Measurements from ENCODE around the gene CYP2D6.
"Not testable (repeated sequence)": the region's sequence is repeated elsewhere in the genome, so short reads cannot be mapped to it uniquely, and the experiment has no call there.

The CYP2D6 gene

GRCh38 chr22:42145175-42145574, 14.6 kb upstream of the CYP2D6 start:
- H3K9me3 ChIP-seq (ENCODE audit: control insufficient read depth, insufficient read depth, low read length) = no peaks in the 10 kb centered on the region
- DNase-seq (ENCODE audit: low read depth, low spot score) = no peak
- no CpG with 5 or more reads among the region's 6 CpGs for WGBS (ENCODE audit: insufficient coverage, insufficient read length)

GRCh38 chr22:42143859-42144822, 13.5 kb upstream of the CYP2D6 start:
- no CpG with 5 or more reads among the region's 20 CpGs for WGBS (ENCODE audit: insufficient coverage, insufficient read length)
- H3K9me3 ChIP-seq (ENCODE audit: control insufficient read depth, insufficient read depth, low read length); H3K27ac ChIP-seq (ENCODE audit: low read length); H3K27me3 ChIP-seq (ENCODE audit: control insufficient read depth, insufficient read depth, low read length); H3K4me1 ChIP-seq (ENCODE audit: control insufficient read depth, insufficient read depth, low read length); DNase-seq (ENCODE audit: low read depth, low spot score); H3K4me3 ChIP-seq (ENCODE audit: low read length): not testable (repeated sequence)
- peaks cover 11% of the 10 kb centered on the region; the same call in 1 of the 2 replicates for H3K36me3 ChIP-seq (ENCODE audit: control insufficient read depth, insufficient read depth, low read length)

More at GRCh38 chr22:42145175-42145574, 14.6 kb upstream of the CYP2D6 start:
- Histone ChIP-seq H3K27ac (ENCODE audit: low read length) (no peak overlapping the region), H3K4me1 (ENCODE audit: control insufficient read depth, insufficient read depth, low read length) (no peaks in the 10 kb centered on the region; the same call in 1 of the 2 replicates), H3K27me3 (ENCODE audit: control insufficient read depth, insufficient read depth, low read length) (no peaks in the 10 kb centered on the region), H3K4me3 (ENCODE audit: low read length) (no peak overlapping the region), H3K36me3 (ENCODE audit: control insufficient read depth, insufficient read depth, low read length) (peaks cover 12% of the 10 kb centered on the region; the same call in 1 of the 2 replicates)

GRCh38 chr22:42142771-42143461, 12.3 kb upstream of the CYP2D6 start:
- DNase-seq (ENCODE audit: low read depth, low spot score) = no peak
- 0 out of 2 replicates have a peak, but pooled peaks cover 9% of the 10 kb centered on the region for H3K36me3 ChIP-seq (ENCODE audit: control insufficient read depth, insufficient read depth, low read length)
- H3K4me1 ChIP-seq (ENCODE audit: control insufficient read depth, insufficient read depth, low read length) = no peaks in the 10 kb centered on the region; the same call in 1 of the 2 replicates
- no peak overlapping the region; the same call in 1 of the 2 replicates for H3K4me3 ChIP-seq (ENCODE audit: low read length)
- no peaks in the 10 kb centered on the region for H3K9me3 ChIP-seq (ENCODE audit: control insufficient read depth, insufficient read depth, low read length)
- no peak overlapping the region for H3K27ac ChIP-seq (ENCODE audit: low read length)
- no CpG with 5 or more reads among the region's 54 CpGs for WGBS (ENCODE audit: insufficient coverage, insufficient read length)
- H3K27me3 ChIP-seq (ENCODE audit: control insufficient read depth, insufficient read depth, low read length) = no peaks in the 10 kb centered on the region

- H3K4me1 ChIP-seq (ENCODE audit: control insufficient read depth, insufficient read depth, low read length); H3K27me3 ChIP-seq (ENCODE audit: control insufficient read depth, insufficient read depth, low read length); H3K36me3 ChIP-seq (ENCODE audit: control insufficient read depth, insufficient read depth, low read length); H3K27ac ChIP-seq (ENCODE audit: low read length); H3K9me3 ChIP-seq (ENCODE audit: control insufficient read depth, insufficient read depth, low read length); H3K4me3 ChIP-seq (ENCODE audit: low read length); DNase-seq (ENCODE audit: low read depth, low spot score): not testable (repeated sequence)
- WGBS (ENCODE audit: insufficient coverage, insufficient read length) = no CpG with 5 or more reads among the region's 24 CpGs
Observed at GRCh38 chr22:42141307-42142057, 10.9 kb upstream of the CYP2D6 start.

GRCh38 chr22:42140153-42140552, 9.5 kb upstream of the CYP2D6 start:
- not testable (repeated sequence) for DNase-seq (ENCODE audit: low read depth, low spot score); H3K4me3 ChIP-seq (ENCODE audit: low read length); H3K36me3 ChIP-seq (ENCODE audit: control insufficient read depth, insufficient read depth, low read length); H3K27ac ChIP-seq (ENCODE audit: low read length); H3K9me3 ChIP-seq (ENCODE audit: control insufficient read depth, insufficient read depth, low read length); H3K4me1 ChIP-seq (ENCODE audit: control insufficient read depth, insufficient read depth, low read length); H3K27me3 ChIP-seq (ENCODE audit: control insufficient read depth, insufficient read depth, low read length)
- WGBS (ENCODE audit: insufficient coverage, insufficient read length) = no CpG with 5 or more reads among the region's 17 CpGs

GRCh38 chr22:42139508-42139907, 8.9 kb upstream of the CYP2D6 start:
- H3K9me3 ChIP-seq (ENCODE audit: control insufficient read depth, insufficient read depth, low read length); H3K27ac ChIP-seq (ENCODE audit: low read length); H3K36me3 ChIP-seq (ENCODE audit: control insufficient read depth, insufficient read depth, low read length); H3K27me3 ChIP-seq (ENCODE audit: control insufficient read depth, insufficient read depth, low read length); H3K4me3 ChIP-seq (ENCODE audit: low read length); DNase-seq (ENCODE audit: low read depth, low spot score); H3K4me1 ChIP-seq (ENCODE audit: control insufficient read depth, insufficient read depth, low read length): not testable (repeated sequence)
- no CpG with 5 or more reads among the region's 7 CpGs for WGBS (ENCODE audit: insufficient coverage, insufficient read length)

- Histone ChIP-seq H3K27me3 (ENCODE audit: control insufficient read depth, insufficient read depth, low read length) (no peaks in the 10 kb centered on the region), H3K4me3 (ENCODE audit: low read length) (no peak overlapping the region), H3K9me3 (ENCODE audit: control insufficient read depth, insufficient read depth, low read length) (no peaks in the 10 kb centered on the region), H3K36me3 (ENCODE audit: control insufficient read depth, insufficient read depth, low read length) (0 out of 2 replicates have a peak, but pooled peaks cover 9% of the 10 kb centered on the region), H3K27ac (ENCODE audit: low read length) (no peak overlapping the region), H3K4me1 (ENCODE audit: control insufficient read depth, insufficient read depth, low read length) (peaks cover 2% of the 10 kb centered on the region)
- no peak for DNase-seq (ENCODE audit: low read depth, low spot score)
- WGBS (ENCODE audit: insufficient coverage, insufficient read length) = no CpG with 5 or more reads among the region's 2 CpGs
Observed at GRCh38 chr22:42138972-42139371, 8.4 kb upstream of the CYP2D6 start.

GRCh38 chr22:42138122-42138770, 7.6 kb upstream of the CYP2D6 start:
- DNase-seq (ENCODE audit: low read depth, low spot score) = no peak
- H3K27me3 ChIP-seq (ENCODE audit: control insufficient read depth, insufficient read depth, low read length) = no peaks in the 10 kb centered on the region
- no peak overlapping the region for H3K27ac ChIP-seq (ENCODE audit: low read length)
- no peaks in the 10 kb centered on the region for H3K9me3 ChIP-seq (ENCODE audit: control insufficient read depth, insufficient read depth, low read length)
- WGBS (ENCODE audit: insufficient coverage, insufficient read length) = no CpG with 5 or more reads among the region's 31 CpGs
- peaks cover 2% of the 10 kb centered on the region for H3K4me1 ChIP-seq (ENCODE audit: control insufficient read depth, insufficient read depth, low read length)
- no peak overlapping the region for H3K4me3 ChIP-seq (ENCODE audit: low read length)
- H3K36me3 ChIP-seq (ENCODE audit: control insufficient read depth, insufficient read depth, low read length) = 0 out of 2 replicates have a peak, but pooled peaks cover 8% of the 10 kb centered on the region

- H3K36me3 ChIP-seq (ENCODE audit: control insufficient read depth, insufficient read depth, low read length); H3K4me1 ChIP-seq (ENCODE audit: control insufficient read depth, insufficient read depth, low read length); DNase-seq (ENCODE audit: low read depth, low spot score); H3K27me3 ChIP-seq (ENCODE audit: control insufficient read depth, insufficient read depth, low read length); H3K4me3 ChIP-seq (ENCODE audit: low read length); H3K9me3 ChIP-seq (ENCODE audit: control insufficient read depth, insufficient read depth, low read length); H3K27ac ChIP-seq (ENCODE audit: low read length): not testable (repeated sequence)
- WGBS (ENCODE audit: insufficient coverage, insufficient read length) = no CpG with 5 or more reads among the region's 4 CpGs
Observed at GRCh38 chr22:42135688-42136087, 5.1 kb upstream of the CYP2D6 start.
